Gastroesophageal sphincter (tissue), 3 donors: Measurements from ENCODE around the gene PLA2G4D.

Experiments
- POLR2A ChIP-seq, 2 donors: fragments of 450-650 bp; IDR thresholded peaks; one replicate each; pipeline ENCODE4 v1.6.1; 2017; ENCODE audit warnings: antibody characterized with exemption in 2 of 2, mild to moderate bottlenecking in 2 of 2, moderate library complexity in 1 of 2
- POLR2AphosphoS5 ChIP-seq: sonication (generic); formaldehyde crosslinking; IDR thresholded peaks from one replicate; pipeline ENCODE4 v1.6.1; 2017; ENCODE audit warnings: antibody characterized with exemption
- TF ChIP-seq, protein P1 (sequence below), 4 experiments: fragments of 200-600 bp in 2 of 4; fragments of 450-650 bp in 2 of 4; sonication (generic) in 1 of 4; IDR thresholded peaks; one replicate each; pipeline ENCODE4 v1.5.1; 2017 to 2019; ENCODE audit warnings: antibody characterized with exemption in 4 of 4, mild to moderate bottlenecking in 2 of 4, moderate library complexity in 2 of 4

DNA sequence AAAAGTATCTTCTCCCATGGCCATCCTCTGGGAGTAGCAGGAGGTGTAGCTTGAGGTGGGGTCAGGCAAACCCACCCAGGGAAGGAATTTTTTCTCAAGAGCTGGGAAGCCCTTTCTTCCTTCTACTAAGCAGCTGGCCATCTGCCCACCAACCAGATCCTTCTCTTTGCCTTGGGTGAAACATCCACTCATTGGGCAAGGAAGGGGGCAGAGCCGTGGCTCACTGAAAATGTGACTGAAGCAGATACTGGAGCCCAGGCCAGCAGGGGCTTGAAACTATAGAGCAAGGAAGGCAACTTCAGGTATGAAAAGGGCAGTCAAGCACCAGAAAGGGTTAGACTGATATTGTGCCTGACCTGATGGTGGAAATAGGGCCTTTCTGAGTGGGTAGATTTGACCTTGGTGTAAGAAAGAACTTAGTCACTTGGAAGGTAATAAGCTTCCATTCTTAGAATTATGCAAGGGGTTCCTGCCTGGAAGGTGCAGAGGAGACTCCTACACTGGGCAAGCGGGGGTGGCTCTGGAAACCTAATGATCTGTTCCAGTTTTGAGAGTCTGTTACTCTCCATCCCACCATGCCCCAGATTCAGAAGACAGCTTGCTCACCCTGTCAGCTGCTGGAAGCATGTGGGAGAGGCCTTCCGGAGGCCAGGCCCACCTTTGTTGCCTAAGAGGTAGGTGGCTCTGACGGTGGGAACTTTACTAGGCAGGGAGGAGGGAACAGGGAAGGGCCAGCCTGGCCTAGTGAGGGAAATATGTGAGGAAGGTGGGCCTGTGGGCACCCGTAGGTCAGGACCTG is 51.6 kb downstream of the PLA2G4D start:
- TF ChIP-seq, protein P1, sequence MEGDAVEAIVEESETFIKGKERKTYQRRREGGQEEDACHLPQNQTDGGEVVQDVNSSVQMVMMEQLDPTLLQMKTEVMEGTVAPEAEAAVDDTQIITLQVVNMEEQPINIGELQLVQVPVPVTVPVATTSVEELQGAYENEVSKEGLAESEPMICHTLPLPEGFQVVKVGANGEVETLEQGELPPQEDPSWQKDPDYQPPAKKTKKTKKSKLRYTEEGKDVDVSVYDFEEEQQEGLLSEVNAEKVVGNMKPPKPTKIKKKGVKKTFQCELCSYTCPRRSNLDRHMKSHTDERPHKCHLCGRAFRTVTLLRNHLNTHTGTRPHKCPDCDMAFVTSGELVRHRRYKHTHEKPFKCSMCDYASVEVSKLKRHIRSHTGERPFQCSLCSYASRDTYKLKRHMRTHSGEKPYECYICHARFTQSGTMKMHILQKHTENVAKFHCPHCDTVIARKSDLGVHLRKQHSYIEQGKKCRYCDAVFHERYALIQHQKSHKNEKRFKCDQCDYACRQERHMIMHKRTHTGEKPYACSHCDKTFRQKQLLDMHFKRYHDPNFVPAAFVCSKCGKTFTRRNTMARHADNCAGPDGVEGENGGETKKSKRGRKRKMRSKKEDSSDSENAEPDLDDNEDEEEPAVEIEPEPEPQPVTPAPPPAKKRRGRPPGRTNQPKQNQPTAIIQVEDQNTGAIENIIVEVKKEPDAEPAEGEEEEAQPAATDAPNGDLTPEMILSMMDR (IDR thresholded peaks at IDR 0.05) = no peak
- TF ChIP-seq POLR2AphosphoS5 (no peak), POLR2A (IDR thresholded peaks at IDR 0.05) (no peak)
